ENCODE results near the gene ALKBH6. TPM values are rescaled to one million over a fixed set of nuclear protein-coding genes. Genes with fewer than 3 reads are reported as not detected.

Gene ALKBH6
- total and polyA plus RNA-seq, 9 of the 15 experiments (the other 6 are each of a cell fraction or from before 2014, with no cell fraction given), result 0.67 to 62.0 (median 34.5) TPM

DNA sequence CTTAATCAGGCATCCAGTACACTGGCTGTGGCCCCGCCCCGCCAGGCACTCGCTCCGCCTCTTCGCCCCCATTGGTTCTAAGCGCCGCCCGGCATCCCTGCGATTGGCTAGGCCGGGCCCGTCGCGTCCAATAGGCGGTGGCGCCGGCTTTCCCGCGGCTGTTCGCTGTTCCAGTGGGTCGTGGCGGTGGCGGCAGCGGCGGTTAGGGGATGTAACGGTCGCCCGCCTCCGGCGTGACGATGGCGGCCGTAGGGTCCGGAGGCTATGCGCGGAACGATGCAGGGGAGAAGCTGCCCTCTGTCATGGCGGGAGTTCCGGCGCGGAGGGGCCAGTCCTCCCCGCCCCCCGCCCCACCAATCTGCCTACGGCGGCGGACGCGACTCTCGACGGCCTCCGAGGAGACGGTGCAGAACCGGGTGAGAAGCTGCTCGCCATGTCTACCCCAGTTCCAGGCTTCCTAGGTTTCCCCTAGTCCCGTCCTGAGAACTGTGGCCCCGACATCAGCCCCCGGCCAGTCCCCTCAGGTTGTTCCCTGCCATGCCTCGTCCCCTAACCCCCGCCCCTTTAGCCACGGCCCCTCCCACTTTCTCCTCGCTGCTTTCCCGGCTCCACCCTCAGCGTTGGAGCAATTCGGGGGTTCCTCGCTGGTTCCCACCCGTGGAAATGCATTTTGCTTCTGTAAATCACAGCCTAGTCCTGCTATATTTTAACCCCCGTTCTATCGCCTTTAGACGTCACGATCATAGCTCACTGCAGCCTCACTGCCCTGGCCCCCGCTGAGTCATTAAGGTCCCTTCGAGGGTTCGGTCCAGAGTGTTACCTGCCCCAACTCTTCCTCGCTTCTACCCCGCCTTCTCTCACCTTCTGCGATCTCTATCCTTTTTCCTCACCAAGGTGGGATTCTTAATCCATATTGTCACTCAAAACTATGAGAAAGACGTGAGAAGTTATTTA, 41.0 kb upstream of the ALKBH6 start, which contains the start of gene WDR62 (continued):
- TF ChIP-seq, protein P1, sequence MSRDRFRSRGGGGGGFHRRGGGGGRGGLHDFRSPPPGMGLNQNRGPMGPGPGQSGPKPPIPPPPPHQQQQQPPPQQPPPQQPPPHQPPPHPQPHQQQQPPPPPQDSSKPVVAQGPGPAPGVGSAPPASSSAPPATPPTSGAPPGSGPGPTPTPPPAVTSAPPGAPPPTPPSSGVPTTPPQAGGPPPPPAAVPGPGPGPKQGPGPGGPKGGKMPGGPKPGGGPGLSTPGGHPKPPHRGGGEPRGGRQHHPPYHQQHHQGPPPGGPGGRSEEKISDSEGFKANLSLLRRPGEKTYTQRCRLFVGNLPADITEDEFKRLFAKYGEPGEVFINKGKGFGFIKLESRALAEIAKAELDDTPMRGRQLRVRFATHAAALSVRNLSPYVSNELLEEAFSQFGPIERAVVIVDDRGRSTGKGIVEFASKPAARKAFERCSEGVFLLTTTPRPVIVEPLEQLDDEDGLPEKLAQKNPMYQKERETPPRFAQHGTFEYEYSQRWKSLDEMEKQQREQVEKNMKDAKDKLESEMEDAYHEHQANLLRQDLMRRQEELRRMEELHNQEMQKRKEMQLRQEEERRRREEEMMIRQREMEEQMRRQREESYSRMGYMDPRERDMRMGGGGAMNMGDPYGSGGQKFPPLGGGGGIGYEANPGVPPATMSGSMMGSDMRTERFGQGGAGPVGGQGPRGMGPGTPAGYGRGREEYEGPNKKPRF (IDR thresholded peaks at IDR 0.05; ENCODE audit: low read depth, low read length), result no peak
- no peak for TF ChIP-seq ZNF76 (CRISPR knock-in tag; IDR thresholded peaks at IDR 0.05; ENCODE audit: borderline replicate concordance)
- TF ChIP-seq MAZ (CRISPR knock-in tag; conservative IDR thresholded peaks at IDR 0.05 in 1 of 2, IDR thresholded peaks at IDR 0.05 in 1 of 2), result peak; percentile 29 to 33; a peak in 2 of 4 replicates
- TF ChIP-seq PHF20 (IDR thresholded peaks at IDR 0.05; ENCODE audit: partially characterized antibody), result no peak
- 0 out of 2 replicates have a peak, but pooled peaks have one; percentile 38 for TF ChIP-seq RBM34 (IDR thresholded peaks at IDR 0.05; ENCODE audit: borderline replicate concordance, insufficient read depth, low read length)
- TF ChIP-seq POLR2G (IDR thresholded peaks at IDR 0.05; ENCODE audit: low read depth, low read length), result peak; percentile 94
- no peak for TF ChIP-seq CHD4 (IDR thresholded peaks at IDR 0.05; ENCODE audit: insufficient read depth, insufficient replicate concordance, low read depth, low read length, poor library complexity, severe bottlenecking)
- no peak for TF ChIP-seq GABPB2 (CRISPR knock-in tag; conservative IDR thresholded peaks at IDR 0.05)
- peak; percentile 97 for TF ChIP-seq MYBL2 (IDR thresholded peaks at IDR 0.05; ENCODE audit: low read depth)
- no peak for TF ChIP-seq MYBL2 (CRISPR knock-in tag; IDR thresholded peaks at IDR 0.05; ENCODE audit: borderline replicate concordance)
- 0 out of 2 replicates have a peak, but pooled peaks have one; percentile 27 for TF ChIP-seq ZNF444 (CRISPR knock-in tag; IDR thresholded peaks at IDR 0.05)
- TF ChIP-seq, protein P2, sequence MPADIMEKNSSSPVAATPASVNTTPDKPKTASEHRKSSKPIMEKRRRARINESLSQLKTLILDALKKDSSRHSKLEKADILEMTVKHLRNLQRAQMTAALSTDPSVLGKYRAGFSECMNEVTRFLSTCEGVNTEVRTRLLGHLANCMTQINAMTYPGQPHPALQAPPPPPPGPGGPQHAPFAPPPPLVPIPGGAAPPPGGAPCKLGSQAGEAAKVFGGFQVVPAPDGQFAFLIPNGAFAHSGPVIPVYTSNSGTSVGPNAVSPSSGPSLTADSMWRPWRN (IDR thresholded peaks at IDR 0.05; ENCODE audit: low read depth), result no peak
- TF ChIP-seq TCF7 (IDR thresholded peaks at IDR 0.05; ENCODE audit: borderline replicate concordance), result no peak
- TF ChIP-seq MCM5 (IDR thresholded peaks at IDR 0.05; ENCODE audit: low read depth), result no peak
- TF ChIP-seq STAT5A (IDR thresholded peaks at IDR 0.05; ENCODE audit: borderline replicate concordance, low read length), result no peak
- TF ChIP-seq C11orf30 (IDR thresholded peaks at IDR 0.05; ENCODE audit: low read depth), result no peak; the same call in 1 of the 2 replicates
- TF ChIP-seq ADNP (tag; IDR thresholded peaks at IDR 0.05), result no peak
- TF ChIP-seq GABPB1 (CRISPR knock-in tag; IDR thresholded peaks at IDR 0.05), result no peak

All from K562 (cell line).